GM23338 (cell line): ENCODE results near the gene C2CD3. TPM values are rescaled to one million over a fixed set of nuclear protein-coding genes. Genes with fewer than 3 reads are reported as not detected.
A peak's percentile ranks its signal among the peaks of the same experiment; 100 is the strongest.

ENCODE experiments used
- ATAC-seq: fragments of 200-7000 bp; cut with Tn5 transposase; 3 replicates; pipeline ENCODE4 v1.9.1; 2020
- DNase-seq: peaks from one replicate; pipeline ENCODE4 v3.0.0-alpha.2; 2015; ENCODE audit warnings: low spot score
- H2AFZ ChIP-seq: fragments of 200-600 bp; sonication (generic); 2 replicates; pipeline ENCODE4 v1.8.0; 2016; ENCODE audit warnings: antibody characterized with exemption, mild to moderate bottlenecking, moderate library complexity
- H3F3A ChIP-seq: fragments of 200-600 bp; sonication (generic); replicated peaks from 2 replicates; pipeline ENCODE4 v1.8.0; 2017; ENCODE audit warnings: antibody characterized with exemption, mixed run types, low read depth
- H3K27ac ChIP-seq: fragments of 200-600 bp; sonication (generic); 2 replicates; pipeline ENCODE4 v1.6.1; 2016; ENCODE audit warnings: low read depth
- H3K27me3 ChIP-seq: fragments of 200-600 bp; sonication (generic); 2 replicates; pipeline ENCODE4 v1.8.0; 2016; ENCODE audit warnings: mild to moderate bottlenecking, mixed run types, moderate library complexity; ENCODE audit not compliant: insufficient read depth
- H3K36me3 ChIP-seq: fragments of 200-600 bp; sonication (generic); 2 replicates; pipeline ENCODE4 v1.8.0; 2016; ENCODE audit warnings: mild to moderate bottlenecking; ENCODE audit not compliant: insufficient read depth
- H3K4me1 ChIP-seq: fragments of 200-600 bp; sonication (generic); 2 replicates; pipeline ENCODE4 v1.8.0; 2016; ENCODE audit warnings: mild to moderate bottlenecking, moderate library complexity; ENCODE audit not compliant: insufficient read depth
- H3K4me2 ChIP-seq: fragments of 200-600 bp; sonication (generic); 2 replicates; pipeline ENCODE4 v1.7.1; 2017; ENCODE audit warnings: mixed run types
- H3K4me3 ChIP-seq: fragments of 200-600 bp; sonication (generic); 2 replicates; pipeline ENCODE4 v1.6.1; 2016; ENCODE audit warnings: mixed run types
- H3K79me2 ChIP-seq: fragments of 200-600 bp; sonication (generic); replicated peaks from 2 replicates; pipeline ENCODE4 v1.8.0; 2017; ENCODE audit warnings: mild to moderate bottlenecking; ENCODE audit not compliant: insufficient read depth
- H3K9me2 ChIP-seq: fragments of 200-600 bp; sonication (generic); 2 replicates; pipeline ENCODE4 v1.8.0; 2017; ENCODE audit not compliant: insufficient read depth
- H4K20me1 ChIP-seq: fragments of 200-600 bp; sonication (generic); replicated peaks from 2 replicates; pipeline ENCODE4 v1.8.0; 2017; ENCODE audit warnings: mild to moderate bottlenecking; ENCODE audit not compliant: insufficient read depth
- H3K27ac Mint-ChIP-seq: 2 replicates; pipeline ENCODE4 v1.8.0; 2020; ENCODE audit warnings: inconsistent platforms, mild to moderate bottlenecking, moderate library complexity, mixed read lengths
- H3K27me3 Mint-ChIP-seq: 3 replicates; pipeline ENCODE4 v1.8.0; 2022; ENCODE audit warnings: low read depth, mild to moderate bottlenecking, moderate library complexity, mixed read lengths, inconsistent platforms; ENCODE audit not compliant: insufficient read depth, poor library complexity
- H3K36me3 Mint-ChIP-seq: 3 replicates; pipeline ENCODE4 v1.8.0; 2021; ENCODE audit warnings: low read depth, mild to moderate bottlenecking, inconsistent platforms, moderate library complexity, mixed read lengths
- H3K4me1 Mint-ChIP-seq: 3 replicates; pipeline ENCODE4 v1.8.0; 2020; ENCODE audit warnings: mild to moderate bottlenecking, inconsistent platforms, mixed read lengths
- H3K4me3 Mint-ChIP-seq: 3 replicates; pipeline ENCODE4 v1.8.0; 2021; ENCODE audit warnings: moderate library complexity, mild to moderate bottlenecking, inconsistent platforms, mixed read lengths
- H3K9me3 Mint-ChIP-seq: 3 replicates; pipeline ENCODE4 v1.8.0; 2020; ENCODE audit warnings: moderate library complexity, mild to moderate bottlenecking, inconsistent platforms, mixed read lengths
- CREB1 ChIP-seq: fragments of 250-450 bp; sonication (Bioruptor Pico); IDR thresholded peaks from 2 replicates; pipeline ENCODE4 v1.5.0; 2020; ENCODE audit warnings: low read depth, mild to moderate bottlenecking, moderate library complexity
- CTCF ChIP-seq, 2 experiments: fragments of 200-600 bp in 1 of 2; sonication (generic) in 1 of 2; conservative IDR thresholded peaks; 2 replicates each; pipeline versions ENCODE4 v1.5.1 to v1.6.1; 2016 to 2017; ENCODE audit warnings: antibody characterized with exemption in 2 of 2, low read depth in 2 of 2, mild to moderate bottlenecking in 2 of 2, moderate library complexity in 1 of 2
- ETS1 ChIP-seq: IDR thresholded peaks from 2 replicates; pipeline ENCODE4 v1.6.1; 2016; ENCODE audit warnings: antibody characterized with exemption
- EZH2 ChIP-seq: fragments of 200-600 bp; sonication (generic); IDR thresholded peaks from one replicate; pipeline ENCODE4 v1.8.0; 2017; ENCODE audit warnings: antibody characterized with exemption, mild to moderate bottlenecking, low read depth; ENCODE audit not compliant: unreplicated experiment
- JUNB ChIP-seq: IDR thresholded peaks from one replicate; pipeline ENCODE4 v1.6.1; 2016; ENCODE audit warnings: antibody characterized with exemption; ENCODE audit not compliant: unreplicated experiment
- NANOG ChIP-seq: IDR thresholded peaks from 2 replicates; pipeline ENCODE4 v1.6.1; 2016; ENCODE audit warnings: antibody characterized with exemption, borderline replicate concordance
- POLR2AphosphoS5 ChIP-seq: IDR thresholded peaks from 2 replicates; pipeline ENCODE4 v1.6.1; 2016; ENCODE audit warnings: antibody characterized with exemption, low read depth
- STAT1 ChIP-seq: IDR thresholded peaks from one replicate; pipeline ENCODE4 v1.6.1; 2016; ENCODE audit warnings: antibody characterized with exemption; ENCODE audit not compliant: unreplicated experiment
- ZNF114 ChIP-seq: fragments of 250-450 bp; sonication (Bioruptor Pico); IDR thresholded peaks from 2 replicates; pipeline ENCODE4 v1.5.0; 2020; ENCODE audit warnings: mild to moderate bottlenecking, moderate library complexity
- ZNF331 ChIP-seq: fragments of 250-450 bp; sonication (Bioruptor Pico); IDR thresholded peaks from 2 replicates; pipeline ENCODE4 v1.5.0; 2020; ENCODE audit warnings: low read depth, mild to moderate bottlenecking, moderate library complexity
- ZNF462 ChIP-seq: fragments of 250-450 bp; sonication (Bioruptor Pico); IDR thresholded peaks from 2 replicates; pipeline ENCODE4 v1.5.0; 2020; ENCODE audit warnings: mild to moderate bottlenecking, moderate library complexity
- polyA plus RNA-seq: library from polyadenylated mRNA; unstranded; fragments of >200 nt; fragmentation: Nextera tagmentation; extraction: Ambion mirVana; gene quantifications from 2 replicates; pipeline ENCODE4 v1.2.1, GENCODE V29; 2016
- total RNA-seq: library from RNA; depleted of rRNA; stranded (reverse); fragments of >200 nt; shearing (Covaris generic); gene quantifications from 2 replicates; pipeline ENCODE4 v1.2.3, GENCODE V29; 2014

The C2CD3 gene
- total and polyA plus RNA-seq, 2 experiments from 2014 or later, result 15.5 to 29.5 TPM

- TF ChIP-seq ZNF462, result no peak
- no peak for TF ChIP-seq NANOG
- TF ChIP-seq JUNB, result no peak
These were observed 2.0 kb downstream of the C2CD3 start (continued) for GRCh38 chr11:74168838-74169237.

- Histone ChIP-seq H3K9me2 (no peaks in the 10 kb centered on the region), H3F3A (no peaks in the 10 kb centered on the region), H3K4me2 (no peak overlapping the region), H3K27ac (no peak overlapping the region), H3K4me1 (no peaks in the 10 kb centered on the region), H3K79me2 (no peaks in the 10 kb centered on the region), H3K36me3 (peaks cover 25% of the 10 kb centered on the region), H4K20me1 (no peaks in the 10 kb centered on the region), H2AFZ (no peak overlapping the region), H3K4me3 (no peak overlapping the region), H3K27me3 (no peaks in the 10 kb centered on the region)
- no peak overlapping the region for H3K4me3 Mint-ChIP-seq
- no peaks in the 10 kb centered on the region for H3K27me3 Mint-ChIP-seq
- 0 out of 2 replicates have a peak overlapping the region, but pooled peaks have one; percentile 37 for H3K27ac Mint-ChIP-seq
- no peak for ATAC-seq
- no peaks in the 10 kb centered on the region for H3K9me3 Mint-ChIP-seq
- DNase-seq, result no peak
- no peaks in the 10 kb centered on the region for H3K4me1 Mint-ChIP-seq
- peaks cover 19% of the 10 kb centered on the region; the same call in 2 of the 3 replicates for H3K36me3 Mint-ChIP-seq
- no peak for TF ChIP-seq CREB1
- TF ChIP-seq POLR2AphosphoS5, result no peak
- TF ChIP-seq ZNF331, result no peak
- TF ChIP-seq ETS1, result no peak
- no peak for TF ChIP-seq EZH2
- TF ChIP-seq JUNB, result no peak
- no peak for TF ChIP-seq STAT1
- no peak for TF ChIP-seq CTCF (conservative IDR thresholded peaks at IDR 0.05; ENCODE audit: low read depth in 2 of 2)
- TF ChIP-seq ZNF114 (CRISPR knock-in tag), result no peak
These were observed 7.9 kb downstream of the C2CD3 start for GRCh38 chr11:74162681-74163467.
